ENCODE measurements around the gene TSC2.
"Not testable (repeated sequence)": the region's sequence is repeated elsewhere in the genome, so short reads cannot be mapped to it uniquely, and the experiment has no call there.

The TSC2 gene

GRCh38 chr16:2095918-2096582, 48.3 kb downstream of the TSC2 start:
- no peak overlapping the region for H3K4me3 ChIP-seq (ENCODE audit: low read depth, low read length)
- no peak for DNase-seq (ENCODE audit: low read depth)
- TF ChIP-seq CTCF (IDR thresholded peaks at IDR 0.05; ENCODE audit: insufficient read depth, low read depth, low read length, missing control alignments), result no peak

DNA sequence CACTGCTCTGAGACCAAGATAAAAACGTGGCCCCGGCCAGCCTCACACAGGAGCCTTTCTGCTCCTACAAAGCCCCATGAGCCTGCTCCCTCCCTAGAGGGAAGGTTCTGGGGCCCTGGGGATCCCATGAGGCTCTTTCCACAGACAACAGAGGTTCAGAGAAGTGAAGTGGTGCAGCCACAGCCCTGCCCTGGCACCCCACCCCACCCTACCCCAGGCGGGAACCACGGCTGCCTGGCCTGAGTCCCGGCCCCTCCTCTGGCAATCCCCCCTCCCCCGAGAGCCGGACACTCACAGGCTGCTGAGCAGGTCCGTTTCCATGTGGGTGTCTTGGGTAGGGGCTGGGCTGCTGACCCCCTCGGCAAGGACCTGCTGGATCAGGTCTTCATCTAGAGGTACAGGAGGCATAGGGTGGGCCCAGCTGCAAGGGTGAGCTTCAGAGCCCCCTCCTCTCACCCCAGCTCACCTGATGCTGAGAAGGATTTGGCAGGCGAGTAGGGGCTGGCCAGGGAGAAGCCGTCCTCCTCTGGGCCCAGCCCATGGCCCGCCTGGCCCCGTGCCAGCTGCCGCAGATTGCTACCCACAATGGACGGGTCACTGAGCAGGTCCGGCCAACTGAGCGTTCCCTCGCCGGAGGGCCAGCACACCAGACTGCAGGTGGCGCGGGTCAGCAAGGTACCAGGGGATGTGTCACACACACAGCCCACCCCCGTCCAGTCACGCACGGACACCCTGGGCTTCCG, 49.2 kb downstream of the TSC2 start:
- DNase-seq (ENCODE audit: low read depth), result no peak
- H3K4me3 ChIP-seq (ENCODE audit: low read depth, low read length), result no peak overlapping the region
- no peak for TF ChIP-seq CTCF (IDR thresholded peaks at IDR 0.05; ENCODE audit: insufficient read depth, low read depth, low read length, missing control alignments)

GRCh38 chr16:2097689-2098088, 49.9 kb downstream of the TSC2 start:
- DNase-seq (ENCODE audit: low read depth); H3K4me3 ChIP-seq (ENCODE audit: low read depth, low read length): not testable (repeated sequence)

GRCh38 chr16:2101581-2101980, 53.8 kb downstream of the TSC2 start:
- not testable (repeated sequence) for DNase-seq (ENCODE audit: low read depth); H3K4me3 ChIP-seq (ENCODE audit: low read depth, low read length)

GRCh38 chr16:2102471-2102870, 54.7 kb downstream of the TSC2 start:
- no peak for TF ChIP-seq CTCF (IDR thresholded peaks at IDR 0.05; ENCODE audit: insufficient read depth, low read depth, low read length, missing control alignments)
- DNase-seq (ENCODE audit: low read depth), result no peak
- no peak overlapping the region for H3K4me3 ChIP-seq (ENCODE audit: low read depth, low read length)

DNA sequence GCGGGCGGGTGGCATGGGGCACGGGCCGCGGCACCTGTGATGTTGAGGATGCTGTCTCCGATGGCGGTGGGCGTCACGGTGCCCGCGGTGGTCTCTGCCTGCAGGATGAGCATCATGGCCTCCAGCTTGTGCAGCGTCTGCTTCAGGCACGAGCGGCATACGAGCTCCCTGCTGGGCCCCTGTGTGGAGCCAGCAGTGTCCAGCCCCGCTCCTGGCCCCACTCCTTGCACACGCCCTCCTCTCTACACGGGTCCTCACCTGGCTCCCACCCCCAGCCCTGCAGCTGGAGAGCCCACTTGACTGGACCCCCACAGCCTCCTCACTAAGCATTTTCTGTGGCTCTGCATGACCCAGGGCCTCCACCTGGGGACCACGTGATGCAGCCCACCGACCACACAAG, 56.7 kb downstream of the TSC2 start:
- H3K4me3 ChIP-seq (ENCODE audit: low read depth, low read length); DNase-seq (ENCODE audit: low read depth): not testable (repeated sequence)

GRCh38 chr16:2105291-2105690, 57.5 kb downstream of the TSC2 start:
- DNase-seq (ENCODE audit: low read depth); H3K4me3 ChIP-seq (ENCODE audit: low read depth, low read length): not testable (repeated sequence)

GRCh38 chr16:2105769-2106168, 58.0 kb downstream of the TSC2 start:
- H3K4me3 ChIP-seq (ENCODE audit: low read depth, low read length); DNase-seq (ENCODE audit: low read depth): not testable (repeated sequence)

- H3K4me3 ChIP-seq (ENCODE audit: low read depth, low read length); DNase-seq (ENCODE audit: low read depth): not testable (repeated sequence)
These were observed 58.4 kb downstream of the TSC2 start for GRCh38 chr16:2106211-2106610.

- not testable (repeated sequence) for H3K4me3 ChIP-seq (ENCODE audit: low read depth, low read length); DNase-seq (ENCODE audit: low read depth)
These were observed 59.5 kb downstream of the TSC2 start for GRCh38 chr16:2107121-2107790.

- DNase-seq (ENCODE audit: low read depth); H3K4me3 ChIP-seq (ENCODE audit: low read depth, low read length): not testable (repeated sequence)
These were observed 60.0 kb downstream of the TSC2 start for GRCh38 chr16:2107791-2108125.

GRCh38 chr16:2108446-2109270, 60.9 kb downstream of the TSC2 start:
- H3K4me3 ChIP-seq (ENCODE audit: low read depth, low read length); DNase-seq (ENCODE audit: low read depth): not testable (repeated sequence)

GRCh38 chr16:2109271-2109580, 61.4 kb downstream of the TSC2 start:
- not testable (repeated sequence) for DNase-seq (ENCODE audit: low read depth)

GRCh38 chr16:2109872-2110271, 62.1 kb downstream of the TSC2 start:
- not testable (repeated sequence) for DNase-seq (ENCODE audit: low read depth); H3K4me3 ChIP-seq (ENCODE audit: low read depth, low read length)

More at GRCh38 chr16:2109271-2109580, 61.4 kb downstream of the TSC2 start:
- H3K4me3 ChIP-seq (ENCODE audit: low read depth, low read length), result not testable (repeated sequence)
